Urothelium cell line (cell line): Measurements from ENCODE around the gene ABR.
"Not testable (repeated sequence)": the region's sequence is repeated elsewhere in the genome, so short reads cannot be mapped to it uniquely, and the experiment has no call there.

ENCODE experiments used
- DNase-seq: peaks from one replicate; pipeline ENCODE4 v3.0.0; 2011; ENCODE audit warnings: low spot score, mixed read lengths
- FAIRE-seq: peaks from 2 replicates; lab custom pipeline; 2011; peaks lifted over from hg19 to GRCh38; lab: Jason Lieb, UNC

Gene ABR

DNA sequence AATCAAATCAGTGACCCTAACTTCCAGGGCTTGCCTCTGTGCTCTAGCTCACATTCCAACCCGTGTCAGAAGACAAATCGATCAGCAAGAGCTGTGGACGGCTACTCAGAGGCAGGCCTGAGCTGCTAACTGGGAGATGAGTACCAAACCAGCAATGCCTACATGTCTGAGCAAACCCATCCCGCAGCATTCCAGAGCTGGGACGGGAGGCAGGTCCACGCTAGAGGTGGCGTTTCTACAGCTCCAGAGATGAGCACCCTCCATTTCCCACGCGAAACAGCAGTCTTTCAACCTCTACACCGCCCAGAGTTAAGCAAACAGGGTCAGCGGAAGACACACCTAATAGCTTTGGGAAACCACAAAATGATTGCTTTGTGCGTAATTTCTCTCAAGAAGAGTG is 206.7 kb downstream of the ABR start:
- FAIRE-seq = no peak
- no peak for DNase-seq

DNA sequence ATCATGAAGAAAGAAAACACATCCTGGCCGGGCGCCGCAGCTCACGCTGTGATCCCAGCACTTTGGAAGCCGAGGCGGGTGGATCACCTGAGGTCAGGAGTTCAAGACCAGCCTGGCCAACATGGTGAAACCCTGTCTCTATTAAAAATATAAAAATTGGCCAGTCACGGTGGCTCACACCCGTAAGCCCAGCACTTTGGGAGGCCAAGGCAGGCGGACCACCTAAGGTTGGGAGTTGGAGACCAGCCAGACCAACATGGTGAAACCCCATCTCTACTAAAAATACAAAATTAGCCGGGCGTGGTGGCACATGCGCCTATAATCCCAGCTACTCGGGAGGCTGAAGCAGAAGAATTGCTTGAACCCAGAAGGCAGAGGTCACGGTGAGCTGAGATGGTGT is 207.9 kb downstream of the ABR start:
- FAIRE-seq, DNase-seq: not testable (repeated sequence)

DNA sequence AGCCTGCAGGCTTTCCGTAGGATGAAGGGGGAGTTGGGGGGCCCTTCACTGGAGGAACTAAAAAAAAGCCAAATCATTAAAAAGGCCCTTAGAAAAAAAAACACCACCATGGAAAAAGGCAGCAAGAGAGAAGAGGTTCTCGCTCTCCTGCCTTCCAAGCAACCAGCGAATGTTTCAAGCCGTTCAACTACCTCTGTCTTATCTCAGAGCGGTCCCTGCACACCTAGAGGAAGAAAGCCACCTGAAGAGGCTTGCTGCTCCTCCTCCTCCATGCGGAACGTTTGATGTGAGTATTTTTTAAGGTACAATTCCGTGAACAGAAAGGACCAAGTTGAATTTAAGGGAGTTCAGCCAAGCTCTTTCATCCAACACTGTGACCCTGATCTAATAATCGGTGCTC is 209.4 kb downstream of the ABR start:
- FAIRE-seq (no peak), DNase-seq (no peak)

DNA sequence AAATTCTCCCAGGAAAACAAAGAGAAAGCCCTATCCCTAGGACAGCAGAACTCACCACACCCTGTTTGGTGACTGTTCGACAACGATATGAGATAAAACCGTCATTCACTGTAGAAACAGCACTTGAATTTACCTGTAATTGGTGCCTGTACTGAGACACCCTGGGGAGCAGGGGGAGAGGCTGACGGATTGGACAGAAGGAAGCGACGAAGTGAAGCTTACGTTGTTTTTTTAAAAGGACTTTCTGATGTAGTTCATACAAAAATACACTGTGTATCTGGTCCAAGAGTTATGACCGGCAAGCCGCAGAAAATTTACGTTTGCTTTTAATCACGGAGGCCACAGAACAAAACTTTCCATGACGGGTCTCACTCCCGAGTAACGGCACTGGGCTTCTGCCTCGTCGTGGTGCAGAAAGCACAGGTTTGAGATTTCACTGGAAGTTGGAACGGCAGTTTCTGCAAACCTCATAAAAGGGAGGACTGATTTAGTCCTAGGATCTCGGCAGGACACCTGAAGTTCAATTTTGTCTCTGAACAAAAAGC is 209.9 kb downstream of the ABR start:
- no peak for DNase-seq
- FAIRE-seq = no peak

DNA sequence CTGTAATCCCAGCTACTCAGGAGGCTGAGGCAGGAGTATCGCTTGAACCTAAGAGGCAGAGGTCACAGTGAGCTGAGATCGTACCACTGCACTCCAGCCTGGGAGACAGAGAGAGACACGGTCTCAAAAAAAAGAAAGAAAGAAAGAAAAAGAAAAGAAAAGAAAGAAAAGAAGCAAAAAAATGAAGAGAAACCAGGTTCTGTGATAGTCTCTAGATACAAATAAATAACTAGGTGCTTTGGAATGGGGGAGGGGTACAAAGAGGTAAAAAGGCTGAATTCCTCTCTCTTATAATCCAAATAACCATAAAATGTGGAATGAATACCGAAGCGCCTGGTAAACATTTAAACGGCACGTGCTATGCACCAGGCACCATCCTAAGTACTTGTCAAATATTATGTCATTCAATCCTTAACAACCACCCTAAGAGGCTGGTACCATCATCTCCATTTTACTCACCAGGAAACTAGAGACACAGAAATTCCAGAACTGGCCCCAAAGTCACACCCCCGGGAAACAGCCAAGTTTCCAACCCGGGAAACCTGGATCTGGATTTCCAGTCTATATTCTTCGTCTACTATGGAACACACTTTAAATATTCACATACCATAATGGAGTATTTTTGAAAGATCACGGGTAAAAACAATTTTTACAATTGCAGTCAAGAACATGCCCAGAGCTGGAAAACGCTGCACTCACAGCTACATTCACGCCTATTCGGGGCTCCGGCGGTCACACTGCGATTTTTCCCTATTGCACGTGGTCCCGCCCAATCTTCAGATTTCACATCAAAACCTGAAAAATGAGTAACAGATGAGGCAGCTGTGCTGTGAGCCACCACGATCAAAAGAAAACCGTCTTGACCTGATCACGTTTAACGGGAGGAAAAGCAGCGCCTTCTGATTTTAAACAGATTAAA is 210.7 kb downstream of the ABR start:
- no peak for DNase-seq
- FAIRE-seq = no peak

DNA sequence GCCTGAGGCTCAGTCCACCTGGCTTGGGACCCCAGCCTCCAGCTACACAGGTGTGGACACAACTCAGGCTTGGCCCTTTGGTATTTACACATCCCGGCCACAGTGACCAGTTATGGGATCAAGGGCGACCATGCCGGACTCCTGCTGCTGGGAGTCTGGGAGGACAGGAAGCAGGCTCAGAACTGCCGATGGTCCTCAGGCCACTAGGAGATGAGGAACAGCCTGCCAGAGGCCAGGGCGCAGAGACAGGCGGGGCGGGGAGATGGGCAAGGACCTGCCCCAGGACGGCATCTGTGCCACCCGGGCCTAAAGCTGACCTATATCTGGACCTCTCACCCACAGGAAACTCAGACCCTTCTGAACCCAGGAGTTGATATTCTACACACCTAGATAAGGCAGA is 212.7 kb downstream of the ABR start:
- FAIRE-seq (no peak), DNase-seq (no peak)

DNA sequence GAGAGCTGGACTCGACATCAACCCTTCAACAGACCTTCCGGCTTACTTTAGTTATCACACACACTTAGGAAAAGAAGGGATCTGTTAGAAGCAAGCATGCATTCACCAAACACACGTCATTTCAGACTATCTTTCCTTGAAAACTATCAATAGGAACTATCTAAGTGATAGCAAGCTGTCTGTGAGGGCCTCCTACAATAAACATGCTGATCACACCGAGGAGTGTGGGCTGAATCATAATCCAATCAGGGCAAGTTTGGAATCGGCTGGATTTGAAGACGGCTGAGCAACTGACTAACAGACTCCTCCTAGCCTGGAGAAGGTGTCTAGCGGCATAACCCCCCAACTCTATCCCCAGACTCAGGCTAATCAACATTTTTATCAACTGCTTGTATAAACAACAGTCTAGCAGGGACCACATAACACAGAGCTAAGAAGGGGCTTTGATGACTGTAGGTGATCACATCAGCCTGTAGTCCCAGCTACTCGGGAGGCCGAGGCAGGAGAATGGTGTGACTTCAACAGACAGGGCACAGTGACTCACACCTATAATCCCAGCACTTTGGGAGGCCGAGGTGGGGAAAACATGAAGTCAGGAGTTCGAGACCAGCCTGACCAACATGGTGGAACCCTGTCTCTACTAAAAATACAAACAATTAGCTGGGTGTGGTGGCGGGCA is 214.3 kb downstream of the ABR start:
- DNase-seq (no peak), FAIRE-seq (no peak)

DNA sequence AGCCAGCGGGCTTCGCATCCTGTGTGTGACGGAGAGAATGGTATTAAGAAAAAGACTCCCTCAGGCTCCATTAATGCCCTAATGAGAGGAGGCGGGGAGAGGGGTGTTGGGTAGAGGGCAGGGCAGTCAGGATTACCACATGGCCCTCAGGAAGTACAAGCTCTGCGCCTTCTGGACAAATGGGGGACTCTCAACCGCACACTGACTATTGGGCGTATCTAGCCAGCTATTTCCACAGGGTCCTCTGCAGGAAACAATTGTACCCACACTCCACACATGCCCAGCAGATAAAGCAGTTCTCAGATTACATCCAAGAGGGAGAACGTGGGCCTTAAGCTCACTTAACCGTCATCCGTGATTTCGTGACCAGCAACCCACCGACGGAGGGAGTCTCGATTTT is 214.9 kb downstream of the ABR start:
- DNase-seq (no peak), FAIRE-seq (no peak)

DNA sequence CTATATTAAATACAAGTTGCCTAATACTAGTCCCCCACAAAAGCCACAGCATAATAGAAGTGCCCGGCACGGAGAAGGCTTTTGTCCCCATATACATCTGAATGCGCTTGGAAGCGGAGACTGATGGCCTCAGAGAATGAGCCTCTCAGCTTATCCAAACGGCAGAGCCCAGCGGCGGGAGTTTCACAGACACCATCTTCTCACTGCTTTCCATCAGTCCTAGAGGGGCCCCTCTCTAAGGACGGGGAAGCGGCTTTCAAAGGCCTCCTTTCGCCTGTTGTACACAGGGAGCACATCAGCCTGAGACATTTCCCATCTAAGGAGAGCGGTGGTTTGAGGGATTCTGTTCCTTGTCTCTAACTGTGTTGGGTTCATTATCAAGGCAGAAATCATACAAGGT is 217.1 kb downstream of the ABR start:
- DNase-seq (no peak), FAIRE-seq (no peak)

DNA sequence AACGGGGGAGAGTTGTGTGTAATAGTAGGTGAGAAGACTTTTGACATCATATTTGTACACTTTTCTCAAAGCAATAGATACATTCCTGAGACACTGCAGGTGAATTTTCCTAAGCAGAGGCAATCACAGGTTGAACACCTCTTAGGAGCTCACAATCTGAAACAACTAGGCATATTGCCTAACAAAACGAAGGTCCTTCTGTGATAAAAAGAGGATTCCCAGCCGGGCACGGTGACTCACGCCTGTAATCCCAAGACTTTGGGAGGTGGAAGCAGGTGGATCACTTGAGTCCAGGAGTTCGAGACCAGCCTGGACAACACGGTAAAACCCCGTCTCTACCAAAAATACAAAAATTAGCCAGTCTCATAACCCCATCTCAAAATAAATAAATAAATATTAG is 217.6 kb downstream of the ABR start:
- no peak for DNase-seq
- no peak for FAIRE-seq

DNA sequence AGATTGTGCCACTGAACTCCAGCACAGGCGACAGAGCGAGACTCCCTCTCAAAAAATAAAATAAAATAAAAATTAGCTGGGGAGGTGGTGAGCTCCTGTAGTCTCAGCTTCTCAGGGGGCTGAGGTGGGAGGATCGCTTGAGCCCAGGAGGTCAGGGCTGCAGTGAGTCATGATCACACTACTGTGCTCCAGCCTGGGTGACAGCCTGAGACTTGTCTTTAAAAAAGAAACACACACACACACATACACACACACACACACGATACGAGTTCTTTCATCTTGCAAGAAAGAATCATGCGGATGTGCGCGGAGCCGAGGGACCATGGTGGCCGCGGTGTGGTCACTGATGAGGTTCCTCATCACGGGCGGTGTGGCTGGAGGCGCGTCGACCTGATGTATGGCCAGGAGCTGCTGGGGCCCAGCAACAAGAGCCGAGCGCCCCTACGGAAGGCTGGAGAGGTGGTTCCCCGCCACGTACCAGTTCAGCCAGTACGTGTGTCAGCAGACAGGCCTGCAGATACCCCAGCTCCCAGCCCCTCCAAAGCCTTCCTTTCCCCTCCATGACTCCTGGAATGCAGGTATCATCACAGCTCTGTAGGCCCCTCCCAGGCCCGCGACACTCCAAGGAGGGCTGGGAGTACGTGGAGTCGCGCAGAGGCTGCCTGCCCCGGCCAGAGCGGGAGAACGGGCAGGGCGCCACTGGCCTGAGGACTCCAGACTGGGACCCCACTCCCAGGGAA is 220.9 kb downstream of the ABR start:
- no peak for FAIRE-seq
- DNase-seq = no peak

DNA sequence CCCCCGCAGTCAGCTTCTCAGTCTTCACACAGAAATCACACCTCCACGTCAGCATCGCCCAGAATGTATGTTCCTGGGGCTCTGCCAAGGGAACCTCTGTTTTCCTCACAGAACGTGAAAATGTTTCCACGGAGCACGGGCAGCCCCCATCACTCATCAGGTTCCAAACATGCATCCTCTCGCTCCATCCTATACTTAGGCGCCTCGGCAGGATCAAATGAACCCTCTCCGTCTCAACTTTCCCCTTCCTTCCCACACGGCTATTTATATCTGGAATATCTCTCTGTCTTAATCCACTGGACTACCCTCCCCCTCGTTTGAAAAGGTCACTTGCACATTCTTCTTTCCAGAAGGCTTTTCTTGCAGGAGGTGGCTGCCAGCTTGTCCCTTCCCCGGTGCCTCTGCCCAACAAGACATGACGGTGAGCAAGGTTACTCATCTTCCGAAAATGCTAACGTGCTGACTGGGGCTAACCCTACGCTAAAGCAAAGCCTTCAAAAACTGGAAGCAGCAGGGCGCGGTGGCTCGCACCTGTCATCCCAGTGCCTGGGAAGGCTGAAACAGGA is 221.8 kb downstream of the ABR start:
- FAIRE-seq (no peak), DNase-seq (peak; percentile 37)

DNA sequence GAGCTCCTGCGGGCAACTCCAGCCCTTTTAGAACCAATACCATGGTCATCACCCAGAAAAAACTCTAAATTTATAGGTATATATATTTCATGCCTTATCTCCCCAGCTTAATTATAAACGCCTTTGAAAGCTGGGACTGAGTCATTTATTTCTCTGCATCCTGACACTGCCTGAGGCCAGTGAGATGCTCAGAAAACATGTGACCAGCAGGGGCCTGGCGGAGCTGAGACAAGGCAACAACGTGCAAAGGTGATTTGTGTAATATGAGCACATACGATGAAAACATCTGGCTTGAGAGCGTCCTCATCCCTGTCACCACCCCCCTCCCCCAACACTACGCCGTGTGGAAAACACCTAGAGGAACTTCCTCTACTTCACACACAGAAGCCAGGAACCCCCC is 222.9 kb downstream of the ABR start:
- FAIRE-seq = no peak

DNA sequence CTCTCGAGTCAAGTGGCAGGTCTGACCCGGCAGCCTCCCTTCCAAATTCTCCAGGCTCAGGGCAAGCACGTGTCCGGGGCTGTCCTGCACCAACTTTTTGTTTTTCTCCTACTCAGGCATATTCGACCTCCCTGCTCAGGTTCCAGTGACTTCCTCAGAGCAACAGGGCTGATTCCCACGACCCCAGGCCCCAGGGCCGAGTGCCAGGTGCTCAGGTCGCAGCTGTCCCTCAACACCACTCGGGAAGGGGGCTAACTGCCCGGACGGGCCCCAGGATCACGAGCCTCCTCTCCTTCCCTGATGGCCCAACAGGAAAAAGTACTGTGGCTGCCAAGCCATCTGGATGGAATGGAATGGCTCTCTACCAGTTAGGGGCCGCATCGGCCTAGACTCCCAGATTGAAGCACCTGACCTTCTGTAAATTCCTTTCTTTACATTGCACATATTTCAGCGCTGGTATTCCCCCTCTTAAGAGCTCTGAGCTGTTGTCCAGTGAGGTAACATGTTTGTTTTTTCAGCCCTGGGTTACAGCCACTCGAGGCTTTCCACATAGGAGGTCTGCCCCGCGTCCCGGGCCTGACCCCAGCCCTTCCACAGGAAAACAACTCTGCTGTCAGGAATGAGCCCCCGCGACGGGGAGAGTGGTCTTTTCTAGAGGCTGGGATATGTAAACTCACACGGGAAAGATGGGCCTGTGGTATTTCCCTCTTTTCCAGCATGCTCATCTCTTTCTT is 225.2 kb downstream of the ABR start:
- FAIRE-seq = no peak
- DNase-seq = no peak

More for the DNA sequence above, 222.9 kb downstream of the ABR start:
- DNase-seq = no peak

DNA sequence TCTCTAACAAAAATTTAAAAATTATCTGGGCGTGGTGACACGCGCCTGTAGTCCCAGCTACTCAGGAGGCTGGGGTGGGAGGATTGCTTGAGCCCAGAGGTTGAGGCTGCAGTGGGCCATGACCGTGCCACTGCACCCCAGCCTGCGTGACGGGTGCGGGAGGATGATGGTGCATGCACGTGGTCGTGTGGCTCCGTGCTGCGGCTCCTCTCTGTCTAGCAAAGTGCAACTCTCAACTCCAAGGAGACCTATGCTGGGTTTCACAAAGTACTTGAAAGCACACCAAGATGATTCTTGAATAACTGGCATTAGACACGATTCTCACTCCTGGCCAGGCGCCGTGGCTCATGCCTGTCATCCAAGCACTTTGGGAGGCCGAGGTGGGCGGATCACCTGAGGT is 226.0 kb downstream of the ABR start:
- DNase-seq = no peak
- FAIRE-seq = no peak
